Mucosa of descending colon (tissue), 3 donors: ENCODE measurements around the gene POLD2. TPM values are rescaled to one million over a fixed set of nuclear protein-coding genes. Genes with fewer than 3 reads are reported as not detected.

Experiments used
- ATAC-seq: fragments of 200-7000 bp; cut with Tn5 transposase; one replicate; pipeline ENCODE4 v1.9.1; 2020; ENCODE audit warnings: mild to moderate bottlenecking, moderate library complexity
- DNase-seq, 3 donors: peaks; one replicate each; pipeline ENCODE4 v3.0.0-alpha.2; 2020
- H3K36me3 ChIP-seq: fragments of 200-600 bp; one replicate; pipeline ENCODE4 v1.8.0; 2021; ENCODE audit warnings: low read depth, mild to moderate bottlenecking
- H3K4me1 ChIP-seq: fragments of 200-600 bp; one replicate; pipeline ENCODE4 v1.8.0; 2021; ENCODE audit warnings: low read depth, mild to moderate bottlenecking
- H3K4me3 ChIP-seq: fragments of 200-600 bp; one replicate; pipeline ENCODE4 v1.8.0; 2021; ENCODE audit warnings: mild to moderate bottlenecking
- H3K9me3 ChIP-seq: fragments of 200-600 bp; one replicate; pipeline ENCODE4 v1.8.0; 2021; ENCODE audit warnings: mild to moderate bottlenecking
- intact Hi-C, 2 donors: fragments of 100-400 bp; cut with DNase I in 1 of 2; cut with micrococcal nuclease in 1 of 2; formaldehyde crosslinking; loops; one replicate each; pipeline versions ENCODE4 v1.11.0 to v1.11.1; 2022; cut with DNase I, micrococcal nuclease
- total RNA-seq, 3 donors: library from RNA; stranded (reverse); fragmentation: NEBNext Ultra II Directional in 2 of 3; extraction: Animal tissue kit (Norgen Biotek cat#: 25700) in 2 of 3; gene quantifications; one replicate each; pipeline versions ENCODE4 v1.2.1 to v1.2.4, GENCODE V29; 2021 to 2023
- TF ChIP-seq, protein P1 (sequence below): fragments of 200-600 bp; IDR thresholded peaks from one replicate; pipeline ENCODE4 v1.8.0; 2022; ENCODE audit warnings: antibody characterized with exemption, mild to moderate bottlenecking
- donor health status: DM: no; HTN: no; CAD: no; lungs with moderate emphysema.
- donor health status: DM: no; HTN: no; CAD: no.
- donor health status: DM: no; HTN: yes; CAD: no.

Gene POLD2
- total RNA-seq, 3 donors from 2014 or later: 51.5 to 57.0 (median 52.0) TPM

DNA sequence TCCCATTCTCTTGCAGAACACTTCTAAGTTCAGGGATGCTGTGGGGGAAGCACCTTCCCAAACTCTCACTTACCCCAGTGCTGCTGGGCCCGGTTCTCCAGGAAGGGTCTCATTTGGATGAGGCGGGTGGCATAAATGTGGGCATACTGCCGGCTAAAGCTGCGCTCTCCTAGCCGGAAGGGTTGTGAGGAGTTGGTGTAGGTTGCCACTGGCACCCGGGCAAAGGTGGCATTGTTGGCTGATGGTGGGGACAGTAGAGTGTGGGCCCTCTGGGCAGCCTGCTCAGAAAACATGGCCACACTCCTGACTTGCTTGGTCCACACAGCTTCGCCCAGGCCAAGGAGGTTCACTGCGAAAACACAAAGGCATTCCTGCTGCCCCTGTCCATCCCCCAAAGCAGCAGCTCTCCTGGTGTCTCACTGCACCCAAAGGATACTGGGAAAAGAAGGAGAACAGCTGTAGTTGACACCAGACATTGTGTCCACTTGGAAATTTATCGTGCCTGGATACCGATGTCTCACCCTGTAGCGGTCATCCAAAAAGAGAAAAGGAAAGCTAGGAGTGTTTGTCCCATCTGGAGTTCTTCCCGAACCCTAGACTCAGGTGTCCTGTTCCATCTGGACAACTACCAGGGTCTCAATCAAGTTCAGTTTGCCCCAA lies 1.5 kb downstream of the POLD2 start:
- no peaks in the 10 kb centered on the region for H3K9me3 ChIP-seq
- TF ChIP-seq, protein P1, sequence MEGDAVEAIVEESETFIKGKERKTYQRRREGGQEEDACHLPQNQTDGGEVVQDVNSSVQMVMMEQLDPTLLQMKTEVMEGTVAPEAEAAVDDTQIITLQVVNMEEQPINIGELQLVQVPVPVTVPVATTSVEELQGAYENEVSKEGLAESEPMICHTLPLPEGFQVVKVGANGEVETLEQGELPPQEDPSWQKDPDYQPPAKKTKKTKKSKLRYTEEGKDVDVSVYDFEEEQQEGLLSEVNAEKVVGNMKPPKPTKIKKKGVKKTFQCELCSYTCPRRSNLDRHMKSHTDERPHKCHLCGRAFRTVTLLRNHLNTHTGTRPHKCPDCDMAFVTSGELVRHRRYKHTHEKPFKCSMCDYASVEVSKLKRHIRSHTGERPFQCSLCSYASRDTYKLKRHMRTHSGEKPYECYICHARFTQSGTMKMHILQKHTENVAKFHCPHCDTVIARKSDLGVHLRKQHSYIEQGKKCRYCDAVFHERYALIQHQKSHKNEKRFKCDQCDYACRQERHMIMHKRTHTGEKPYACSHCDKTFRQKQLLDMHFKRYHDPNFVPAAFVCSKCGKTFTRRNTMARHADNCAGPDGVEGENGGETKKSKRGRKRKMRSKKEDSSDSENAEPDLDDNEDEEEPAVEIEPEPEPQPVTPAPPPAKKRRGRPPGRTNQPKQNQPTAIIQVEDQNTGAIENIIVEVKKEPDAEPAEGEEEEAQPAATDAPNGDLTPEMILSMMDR: no peak
- no peak for ATAC-seq
- no peaks in the 10 kb centered on the region for H3K36me3 ChIP-seq
- H3K4me3 ChIP-seq: no peak overlapping the region
- intact Hi-C loops: no loop called here
- DNase-seq: no peak
- H3K4me1 ChIP-seq: peaks cover 8% of the 10 kb centered on the region

DNA sequence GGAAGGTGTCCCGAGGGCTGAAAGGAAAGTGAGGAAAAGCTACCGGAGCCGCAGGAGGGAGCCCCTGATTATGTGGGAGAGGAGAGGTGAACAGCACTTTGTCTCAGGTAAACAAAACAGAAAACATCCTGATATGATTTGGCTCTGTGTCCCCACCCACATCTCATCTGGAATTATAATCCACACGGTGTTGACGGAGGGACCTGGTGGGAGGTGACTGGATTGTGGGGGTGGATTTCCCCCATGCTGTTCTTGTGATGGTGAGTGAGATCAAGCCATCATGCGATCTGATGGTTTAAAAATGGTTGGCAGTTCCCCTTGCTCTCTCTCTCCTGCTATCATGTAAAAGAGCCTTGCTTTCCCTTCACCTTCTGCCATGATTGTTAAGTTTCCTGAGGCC lies 3.0 kb downstream of the POLD2 start:
- H3K36me3 ChIP-seq: no peaks in the 10 kb centered on the region

DNA sequence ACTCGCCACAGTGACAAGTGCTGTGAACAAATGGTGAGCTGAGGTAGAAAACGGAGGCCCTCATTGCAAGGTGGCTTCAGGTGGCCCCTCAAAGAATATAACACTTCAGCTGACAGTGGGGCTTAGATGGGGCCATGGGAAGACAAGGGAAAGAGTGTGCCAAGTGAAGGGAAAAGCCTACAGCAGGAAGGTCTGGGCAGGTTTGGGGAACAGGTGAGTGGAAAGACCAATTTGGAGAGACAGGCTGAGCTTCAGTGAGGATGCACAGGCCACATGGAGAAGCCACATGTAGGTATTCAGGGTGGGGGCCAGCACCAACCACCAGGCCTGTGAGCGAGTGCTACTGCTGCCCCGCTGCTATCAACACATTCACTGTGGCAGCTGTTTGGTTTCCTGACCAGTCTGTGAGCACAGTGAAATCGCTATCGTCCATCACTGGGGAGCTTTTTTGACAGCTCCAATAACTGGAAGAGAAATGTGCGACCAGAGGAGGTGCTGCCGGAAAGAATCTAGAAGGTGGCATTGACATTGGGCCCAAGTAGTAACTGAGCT lies 3.4 kb downstream of the POLD2 start:
- Histone ChIP-seq H3K4me1 (peaks cover 8% of the 10 kb centered on the region), H3K36me3 (no peaks in the 10 kb centered on the region), H3K4me3 (no peak overlapping the region), H3K9me3 (no peaks in the 10 kb centered on the region)
- ATAC-seq (no peak), DNase-seq (no peak)
- TF ChIP-seq, protein P1: no peak
- intact Hi-C loops: no loop called here

More for the DNA sequence above, 3.0 kb downstream of the POLD2 start:
- ATAC-seq (no peak), DNase-seq (no peak)
- TF ChIP-seq, protein P1: no peak
- no peaks in the 10 kb centered on the region for H3K9me3 ChIP-seq
- H3K4me1 ChIP-seq: peaks cover 8% of the 10 kb centered on the region
- intact Hi-C loops: no loop called here
- H3K4me3 ChIP-seq: no peak overlapping the region

DNA sequence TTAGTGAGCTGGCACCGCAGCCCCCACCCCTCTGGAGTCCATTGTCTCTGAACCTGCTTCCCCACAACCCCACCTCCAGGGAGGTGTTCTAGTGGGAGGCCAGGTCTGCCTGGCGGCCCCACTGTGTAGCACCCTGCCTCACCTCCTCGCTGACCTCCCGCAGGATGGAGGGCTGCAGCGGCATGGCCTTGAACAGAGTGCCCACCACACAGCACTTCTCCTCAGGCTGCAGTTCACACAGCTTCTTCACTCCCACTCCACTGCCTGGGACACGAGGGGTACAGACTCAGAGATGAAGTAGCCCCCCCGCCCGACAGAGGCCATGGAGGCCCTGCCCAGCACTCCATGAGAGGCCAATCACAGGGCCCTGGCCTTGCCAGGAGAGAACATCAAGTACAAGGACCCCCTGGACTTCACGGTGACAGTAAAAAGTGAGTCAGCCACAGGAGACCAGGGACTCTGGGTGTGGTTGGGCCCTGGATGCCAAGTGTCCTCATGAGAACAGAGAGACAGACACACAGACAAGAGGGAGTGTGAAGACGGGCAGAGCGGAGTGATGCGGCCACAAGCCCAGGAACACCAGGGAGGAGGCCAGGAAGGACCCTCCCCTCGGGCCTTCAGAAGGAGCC lies 5.4 kb downstream of the POLD2 start:
- Histone ChIP-seq H3K36me3 (no peaks in the 10 kb centered on the region), H3K9me3 (no peaks in the 10 kb centered on the region), H3K4me3 (no peak overlapping the region), H3K4me1 (peaks cover 8% of the 10 kb centered on the region)
- DNase-seq: no peak
- TF ChIP-seq, protein P1: no peak
- ATAC-seq: no peak
- intact Hi-C loops: no loop called here

DNA sequence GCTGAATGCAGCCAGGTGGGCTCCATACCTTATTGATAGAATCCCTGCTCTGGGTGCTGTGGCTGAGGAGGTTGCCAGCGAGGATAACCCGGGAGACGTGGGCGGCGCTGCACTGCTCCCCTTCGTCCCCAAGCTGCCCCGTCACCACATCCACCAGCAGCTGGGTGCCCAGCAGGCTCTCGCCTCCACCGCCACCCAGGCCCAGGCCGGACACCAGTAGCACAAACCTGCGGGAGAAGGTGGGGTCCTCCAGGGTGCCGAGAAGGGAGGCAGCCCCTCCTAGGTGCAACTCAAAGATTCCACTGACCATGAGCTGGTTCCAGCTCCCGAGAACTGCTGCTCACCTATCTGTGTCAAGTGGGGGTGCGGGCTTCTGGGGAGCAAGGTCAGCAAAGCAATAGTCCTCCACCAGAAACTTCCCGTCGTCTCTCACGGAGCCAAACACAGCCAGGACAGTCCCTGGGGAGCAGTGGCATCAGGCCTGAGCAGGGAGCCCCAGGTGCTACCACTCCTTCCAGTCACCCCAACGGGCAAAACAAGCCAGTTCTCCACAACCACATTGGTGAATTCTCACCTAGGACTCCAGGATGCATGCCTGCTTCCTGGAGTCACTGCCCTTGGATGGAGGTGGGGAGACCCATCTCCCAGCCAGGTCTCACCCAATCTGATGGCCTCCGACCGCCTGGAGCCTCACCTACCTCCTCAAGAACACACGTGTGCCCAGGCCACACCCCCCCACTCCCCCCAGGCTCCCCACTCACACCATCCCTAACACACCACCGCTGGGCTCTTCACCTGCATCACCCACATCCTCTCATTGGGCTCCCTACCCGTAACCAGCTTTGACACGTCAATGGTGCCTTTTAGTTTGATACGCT lies 6.3 kb downstream of the POLD2 start:
- H3K9me3 ChIP-seq: no peaks in the 10 kb centered on the region
- TF ChIP-seq, protein P1: no peak
- no peak for DNase-seq
- intact Hi-C loops: no loop called here
- no peak overlapping the region for H3K4me3 ChIP-seq
- ATAC-seq: no peak
- H3K36me3 ChIP-seq: no peaks in the 10 kb centered on the region
- no peaks in the 10 kb centered on the region for H3K4me1 ChIP-seq
